OCI-LY3 (cell line): ENCODE results near the gene HFM1.

Experiments
- H2AFZ ChIP-seq: fragments of 200-600, 300-600 bp; shearing (Covaris generic); 2 replicates; pipeline ENCODE4 v1.6.0; 2014; ENCODE audit warnings: antibody characterized with exemption, low read depth, low read length
- H3K27ac ChIP-seq: fragments of 200-600, 300-600 bp; sonication (generic); 2 replicates; pipeline ENCODE4 v1.5.1; 2014; ENCODE audit warnings: mild to moderate bottlenecking, low read length, moderate library complexity, mixed read lengths
- H3K27me3 ChIP-seq: fragments of 200-600, 300-600 bp; sonication (generic); 2 replicates; pipeline ENCODE4 v1.6.1; 2014; ENCODE audit warnings: low read depth, low read length, mixed read lengths
- H3K36me3 ChIP-seq: fragments of 200-600, 300-600 bp; sonication (generic); replicated peaks from 2 replicates; pipeline ENCODE3; 2014; ENCODE audit warnings: low read depth, low read length, mixed read lengths
- H3K4me1 ChIP-seq: fragments of 300-600, 200-600 bp; sonication (generic); 2 replicates; pipeline ENCODE4 v1.6.1; 2014; ENCODE audit warnings: low read length, mixed read lengths
- H3K4me2 ChIP-seq: fragments of 200-600, 300-600 bp; sonication (generic); 2 replicates; pipeline ENCODE4 v1.6.1; 2014; ENCODE audit warnings: low read length, mixed read lengths
- H3K4me3 ChIP-seq: fragments of 300-600, 200-600 bp; sonication (generic); 2 replicates; pipeline ENCODE4 v1.5.1; 2014; ENCODE audit warnings: antibody characterized with exemption, mild to moderate bottlenecking, low read length, moderate library complexity
- H3K79me2 ChIP-seq: fragments of 300-600, 200-600 bp; shearing (Covaris generic); 2 replicates; pipeline ENCODE4 v1.6.1; 2014; ENCODE audit warnings: mild to moderate bottlenecking, low read length, mixed read lengths
- H3K9ac ChIP-seq: fragments of 300-600, 200-600 bp; shearing (Covaris generic); 2 replicates; pipeline ENCODE4 v1.6.0; 2014; ENCODE audit warnings: mild to moderate bottlenecking, low read length, moderate library complexity
- H3K9me3 ChIP-seq: fragments of 200-600, 300-600 bp; shearing (Covaris generic); 2 replicates; pipeline ENCODE4 v1.6.1; 2014; ENCODE audit warnings: low read length, mixed read lengths; ENCODE audit not compliant: insufficient read depth
- H4K20me1 ChIP-seq: fragments of 200-600, 300-600 bp; sonication (generic); 2 replicates; pipeline ENCODE4 v1.6.1; 2016; ENCODE audit warnings: low read length, mixed read lengths; ENCODE audit not compliant: insufficient read depth
- CTCF ChIP-seq: fragments of 200-600, 300-600 bp; sonication (generic); IDR thresholded peaks from 2 replicates; pipeline ENCODE4 v1.5.1; 2014; ENCODE audit warnings: antibody characterized with exemption, low read length, low read depth
- EZH2phosphoT487 ChIP-seq: fragments of 200-600 bp; shearing (Covaris generic); IDR thresholded peaks from 2 replicates; pipeline ENCODE4 v1.6.1; 2018; ENCODE audit warnings: antibody characterized with exemption, mixed run types, low read depth

Gene HFM1

GRCh38 chr1:91398291-91398690, 6.3 kb downstream of the HFM1 start:
- Histone ChIP-seq H3K4me2 (no peak overlapping the region), H3K79me2 (no peaks in the 10 kb centered on the region), H3K9ac (no peak overlapping the region), H3K36me3 (no peaks in the 10 kb centered on the region), H3K9me3 (no peaks in the 10 kb centered on the region), H4K20me1 (no peaks in the 10 kb centered on the region), H3K4me3 (no peak overlapping the region), H3K27ac (no peak overlapping the region), H2AFZ (no peak overlapping the region), H3K27me3 (no peaks in the 10 kb centered on the region), H3K4me1 (peaks cover 13% of the 10 kb centered on the region)
- TF ChIP-seq CTCF (no peak), EZH2phosphoT487 (no peak)

- Histone ChIP-seq H3K9ac (no peak overlapping the region), H3K79me2 (no peaks in the 10 kb centered on the region), H3K9me3 (no peaks in the 10 kb centered on the region), H3K36me3 (no peaks in the 10 kb centered on the region), H3K4me2 (no peak overlapping the region), H3K27ac (no peak overlapping the region), H2AFZ (no peak overlapping the region), H3K4me3 (no peak overlapping the region), H3K4me1 (peaks cover 6% of the 10 kb centered on the region), H3K27me3 (no peaks in the 10 kb centered on the region), H4K20me1 (no peaks in the 10 kb centered on the region)
- TF ChIP-seq EZH2phosphoT487 (no peak), CTCF (no peak)
Observed at GRCh38 chr1:91397605-91398004, 7.0 kb downstream of the HFM1 start.

GRCh38 chr1:91393042-91393441, 11.6 kb downstream of the HFM1 start:
- Histone ChIP-seq H3K4me3 (no peak overlapping the region), H4K20me1 (no peaks in the 10 kb centered on the region), H3K9me3 (no peaks in the 10 kb centered on the region), H2AFZ (no peak overlapping the region), H3K36me3 (no peaks in the 10 kb centered on the region), H3K4me2 (no peak overlapping the region), H3K9ac (no peak overlapping the region), H3K4me1 (no peaks in the 10 kb centered on the region), H3K79me2 (no peaks in the 10 kb centered on the region), H3K27ac (no peak overlapping the region), H3K27me3 (no peaks in the 10 kb centered on the region)
- TF ChIP-seq EZH2phosphoT487 (no peak), CTCF (no peak)

GRCh38 chr1:91386109-91386508, 18.5 kb downstream of the HFM1 start:
- no peaks in the 10 kb centered on the region for H3K27me3 ChIP-seq
- H3K36me3 ChIP-seq, result no peaks in the 10 kb centered on the region
- no peak overlapping the region for H3K27ac ChIP-seq
- H3K9ac ChIP-seq, result no peak overlapping the region
- no peak overlapping the region for H3K4me3 ChIP-seq
- H3K79me2 ChIP-seq, result no peaks in the 10 kb centered on the region
- no peak overlapping the region for H2AFZ ChIP-seq
- no peaks in the 10 kb centered on the region for H4K20me1 ChIP-seq
- H3K9me3 ChIP-seq, result no peaks in the 10 kb centered on the region
- no peak overlapping the region for H3K4me2 ChIP-seq
- no peaks in the 10 kb centered on the region for H3K4me1 ChIP-seq
- TF ChIP-seq EZH2phosphoT487 (no peak), CTCF (no peak)
